Measurements from ENCODE around the gene CTSW. TPM values are rescaled to one million over a fixed set of nuclear protein-coding genes. Genes with fewer than 3 reads are reported as not detected.
"Not testable (repeated sequence)": the region's sequence is repeated elsewhere in the genome, so short reads cannot be mapped to it uniquely, and the experiment has no call there.

Gene CTSW
- total RNA-seq (2022) (not detected in 2 replicates), Bru-seq, nascent RNA (not detected), BruChase-seq, experiment 1, labeled RNA remaining after a 6-hour chase (percentile 14 among the genes with signal in this experiment), BruChase-seq, experiment 2, labeled RNA remaining after a 2-hour chase (percentile 15 among the genes with signal in this experiment)
- long read RNA-seq, result 0 reads

GRCh38 chr11:65879617-65880016 is at the start of gene CTSW:
CTSW (plus strand) TSS chr11:65879837; CDS start chr11:65879855, 18 bp downstream.
- H3K27ac Mint-ChIP-seq (ENCODE audit: low read depth, unreplicated experiment), result no peak within 1 kb of the TSS
- no peaks in the 10 kb centered on the region for H3K27me3 Mint-ChIP-seq (ENCODE audit: insufficient read depth, unreplicated experiment)
- ChIA-PET CTCF (interaction anchor here (0.6 to 2.4 kb wide), 3 partner anchors 8 to 120 kb away, joined by 3 to 15 read pairs (median 3); partner anchors contain the start of gene FIBP), POLR2A (interaction anchor here (2.1 kb wide), 1 partner anchor 8 kb away, joined by 8 read pairs; the partner anchor contains the start of gene FIBP)
- no peaks in the 10 kb centered on the region for H3K4me1 Mint-ChIP-seq (ENCODE audit: insufficient read depth, unreplicated experiment)
- DNase-seq (ENCODE audit: unreplicated experiment), result no peak
- intact Hi-C loops (cut with micrococcal nuclease), result no loop called here
- no peaks in the 10 kb centered on the region for H3K9me3 Mint-ChIP-seq (ENCODE audit: unreplicated experiment)
- no peak within 1 kb of the TSS for H3K4me3 Mint-ChIP-seq (ENCODE audit: unreplicated experiment)
- peaks cover 6% of the 10 kb centered on the region for H3K36me3 Mint-ChIP-seq (ENCODE audit: insufficient read depth, unreplicated experiment)
- no peak for TF ChIP-seq CTCF (IDR thresholded peaks at IDR 0.05; ENCODE audit: unreplicated experiment)
- no TSS peak for BruUV-seq (replicated peaks)

- intact Hi-C loops (cut with micrococcal nuclease); H3K4me1 Mint-ChIP-seq (ENCODE audit: insufficient read depth, unreplicated experiment); BruUV-seq (replicated peaks); H3K4me3 Mint-ChIP-seq (ENCODE audit: unreplicated experiment); H3K36me3 Mint-ChIP-seq (ENCODE audit: insufficient read depth, unreplicated experiment); H3K9me3 Mint-ChIP-seq (ENCODE audit: unreplicated experiment); H3K27ac Mint-ChIP-seq (ENCODE audit: low read depth, unreplicated experiment); DNase-seq (ENCODE audit: unreplicated experiment): not testable (repeated sequence)
- ChIA-PET POLR2A (interaction anchor here (0.6 to 1.1 kb wide), 3 partner anchors 14 to 162 kb away, joined by 3 to 4 read pairs (median 4); partner anchors contain the start of gene CFL1), CTCF (interaction anchor here (0.6 to 1.3 kb wide), 7 partner anchors 14 to 171 kb away, joined by 3 to 4 read pairs (median 3); no protein-coding TSS in a partner anchor)
- H3K27me3 Mint-ChIP-seq (ENCODE audit: insufficient read depth, unreplicated experiment), result peaks cover 44% of the 10 kb centered on the region
Observed at GRCh38 chr11:65832231-65832630, 47.4 kb upstream of the CTSW start.

GRCh38 chr11:65833297-65834030 is 46.2 kb upstream of the CTSW start, which contains the start of gene SNX32:
SNX32 (plus strand) TSS chr11:65833963; CDS start chr11:65834066, 103 bp downstream.
- no peak for TF ChIP-seq CTCF (IDR thresholded peaks at IDR 0.05; ENCODE audit: unreplicated experiment)
- ChIA-PET CTCF (interaction anchor here (0.8 to 1.0 kb wide), 2 partner anchors 18 to 53 kb away, joined by 3 to 4 read pairs; no protein-coding TSS in a partner anchor), POLR2A (interaction anchor here (1.0 kb wide), 1 partner anchor 25 kb away, joined by 4 read pairs; the partner anchor contains the start of gene CFL1)
- intact Hi-C loops (cut with micrococcal nuclease), result no loop called here
- peaks cover 6% of the 10 kb centered on the region for H3K9me3 Mint-ChIP-seq (ENCODE audit: unreplicated experiment)
- peaks cover 40% of the 10 kb centered on the region for H3K27me3 Mint-ChIP-seq (ENCODE audit: insufficient read depth, unreplicated experiment)
- BruUV-seq (replicated peaks), result no TSS peak
- no peak within 1 kb of the TSS for H3K4me3 Mint-ChIP-seq (ENCODE audit: unreplicated experiment)
- no peak for DNase-seq (ENCODE audit: unreplicated experiment)
- no peak within 1 kb of the TSS for H3K27ac Mint-ChIP-seq (ENCODE audit: low read depth, unreplicated experiment)
- no peaks in the 10 kb centered on the region for H3K4me1 Mint-ChIP-seq (ENCODE audit: insufficient read depth, unreplicated experiment)
- H3K36me3 Mint-ChIP-seq (ENCODE audit: insufficient read depth, unreplicated experiment), result no peaks in the 10 kb centered on the region

DNA sequence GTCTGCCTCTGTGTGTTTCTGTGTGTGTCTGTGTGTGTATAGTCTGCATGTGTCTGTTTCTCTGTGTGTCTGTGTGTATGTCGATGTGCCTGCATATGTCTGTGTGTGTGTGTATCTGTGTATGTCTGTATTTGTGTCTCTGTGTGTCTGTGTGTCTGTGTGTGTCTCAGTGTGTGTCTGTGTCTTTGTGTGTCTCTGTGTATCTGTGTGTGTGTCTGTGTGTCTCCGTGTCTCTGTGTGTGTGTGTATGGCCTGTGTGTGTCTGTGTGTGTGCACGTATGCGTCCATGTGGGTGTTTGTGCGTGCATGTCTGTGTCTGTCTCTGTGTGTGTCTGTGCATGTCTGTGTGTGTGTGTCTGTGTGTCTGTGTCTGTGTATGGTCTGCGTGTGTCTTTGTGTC is 45.4 kb upstream of the CTSW start:
- Mint-ChIP-seq H3K9me3 (ENCODE audit: unreplicated experiment) (peaks cover 6% of the 10 kb centered on the region), H3K36me3 (ENCODE audit: insufficient read depth, unreplicated experiment) (no peaks in the 10 kb centered on the region), H3K4me1 (ENCODE audit: insufficient read depth, unreplicated experiment) (no peaks in the 10 kb centered on the region), H3K27ac (ENCODE audit: low read depth, unreplicated experiment) (no peak overlapping the region), H3K27me3 (ENCODE audit: insufficient read depth, unreplicated experiment) (peaks cover 33% of the 10 kb centered on the region), H3K4me3 (ENCODE audit: unreplicated experiment) (no peak overlapping the region)
- ChIA-PET POLR2A (no interaction called here), CTCF (no interaction called here)
- BruUV-seq (replicated peaks), result no TSS peak
- no peak for TF ChIP-seq CTCF (IDR thresholded peaks at IDR 0.05; ENCODE audit: unreplicated experiment)
- DNase-seq (ENCODE audit: unreplicated experiment), result no peak
- intact Hi-C loops (cut with micrococcal nuclease), result no loop called here

All from MCF 10A (cell line).